ENCODE measurements around the gene SNAPIN. TPM values are rescaled to one million over a fixed set of nuclear protein-coding genes. Genes with fewer than 3 reads are reported as not detected.
A peak's percentile ranks its signal among the peaks of the same experiment; 100 is the strongest.

SNAPIN gene
- total RNA-seq, 1 experiment from 2014 or later = 23.4 TPM

GRCh38 chr1:153669606-153670005 is 11.1 kb downstream of the SNAPIN start:
- H3K9me3 Mint-ChIP-seq = no peaks in the 10 kb centered on the region
- CTCF ChIA-PET = no interaction called here
- DNase-seq (ENCODE audit: low spot score) (no peak), ATAC-seq (no peak)
- H3K36me3 Mint-ChIP-seq = peaks cover 58% of the 10 kb centered on the region
- peak overlapping the region; percentile 84 for H3K27ac Mint-ChIP-seq
- H3K27me3 Mint-ChIP-seq (ENCODE audit: low read depth) = no peaks in the 10 kb centered on the region
- peaks cover 14% of the 10 kb centered on the region for H3K4me1 Mint-ChIP-seq
- H3K4me3 Mint-ChIP-seq = no peak overlapping the region
- POLR2A ChIA-PET = no interaction called here
- TF ChIP-seq GTF2I (CRISPR knock-in tag; conservative IDR thresholded peaks at IDR 0.05) = no peak
- no peak for TF ChIP-seq E2F4 (CRISPR knock-in tag; IDR thresholded peaks at IDR 0.05; ENCODE audit: borderline replicate concordance, low read depth)
- TF ChIP-seq TCF7 (CRISPR knock-in tag; IDR thresholded peaks at IDR 0.05; ENCODE audit: low read depth) = no peak
- TF ChIP-seq ZNF121 (CRISPR knock-in tag; IDR thresholded peaks at IDR 0.05) = no peak
- TF ChIP-seq HMGA2 (CRISPR knock-in tag; IDR thresholded peaks at IDR 0.05) = no peak
- TF ChIP-seq ATF6 (CRISPR knock-in tag; IDR thresholded peaks at IDR 0.05) = no peak
- TF ChIP-seq TP53 (CRISPR knock-in tag; IDR thresholded peaks at IDR 0.05) = no peak
- TF ChIP-seq ZNF396 (CRISPR knock-in tag; IDR thresholded peaks at IDR 0.05; ENCODE audit: borderline replicate concordance) = no peak
- no peak for TF ChIP-seq MLX (CRISPR knock-in tag; IDR thresholded peaks at IDR 0.05)

GRCh38 chr1:153670257-153670858 is 11.9 kb downstream of the SNAPIN start:
- H3K27ac Mint-ChIP-seq = peak overlapping the region; percentile 84; the same call in 1 of the 2 replicates
- H3K36me3 Mint-ChIP-seq = peaks cover 51% of the 10 kb centered on the region
- TF ChIP-seq OVOL2 (CRISPR knock-in tag; IDR thresholded peaks at IDR 0.05; ENCODE audit: borderline replicate concordance) (0 out of 2 replicates have a peak, but pooled peaks have one; percentile 9), ZNF512 (CRISPR knock-in tag; IDR thresholded peaks at IDR 0.05; ENCODE audit: borderline replicate concordance) (no peak), FOXP4 (CRISPR knock-in tag; IDR thresholded peaks at IDR 0.05) (no peak), E2F5 (CRISPR knock-in tag; IDR thresholded peaks at IDR 0.05) (no peak), ZNF425 (CRISPR knock-in tag; conservative IDR thresholded peaks at IDR 0.05) (0 out of 2 replicates have a peak, but pooled peaks have one; percentile 15), KAT7 (CRISPR knock-in tag; IDR thresholded peaks at IDR 0.05; ENCODE audit: borderline replicate concordance) (0 out of 2 replicates have a peak, but pooled peaks have one; percentile 13), ZSCAN18 (CRISPR knock-in tag; IDR thresholded peaks at IDR 0.05) (no peak), ZNF671 (CRISPR knock-in tag; IDR thresholded peaks at IDR 0.05) (no peak; the same call in 1 of the 2 replicates), EMX1 (CRISPR knock-in tag; IDR thresholded peaks at IDR 0.05) (0 out of 2 replicates have a peak, but pooled peaks have one; percentile 61), USF2 (CRISPR knock-in tag; IDR thresholded peaks at IDR 0.05) (no peak), ATF1 (CRISPR knock-in tag; IDR thresholded peaks at IDR 0.05) (no peak), ZNF317 (CRISPR knock-in tag; IDR thresholded peaks at IDR 0.05; ENCODE audit: borderline replicate concordance, low read depth) (no peak), GTF2I (CRISPR knock-in tag; conservative IDR thresholded peaks at IDR 0.05) (no peak)

More at GRCh38 chr1:153670257-153670858, 11.9 kb downstream of the SNAPIN start:
- Mint-ChIP-seq H3K4me1 (peaks cover 14% of the 10 kb centered on the region), H3K4me3 (no peak overlapping the region), H3K27me3 (ENCODE audit: low read depth) (no peaks in the 10 kb centered on the region), H3K9me3 (no peaks in the 10 kb centered on the region)
- DNase-seq (ENCODE audit: low spot score) (no peak), ATAC-seq (no peak)
- POLR2A ChIA-PET = no interaction called here
- CTCF ChIA-PET = no interaction called here

Measured in WTC11 (cell line).